GOT3 (cell line): Measurements from ENCODE around the gene OSBP2.

Experiments used
- DNase-seq: peaks from one replicate; lab custom pipeline; 2025; ENCODE audit warnings: mixed read lengths; lab: John Stamatoyannopoulos, UW

Gene OSBP2

DNA sequence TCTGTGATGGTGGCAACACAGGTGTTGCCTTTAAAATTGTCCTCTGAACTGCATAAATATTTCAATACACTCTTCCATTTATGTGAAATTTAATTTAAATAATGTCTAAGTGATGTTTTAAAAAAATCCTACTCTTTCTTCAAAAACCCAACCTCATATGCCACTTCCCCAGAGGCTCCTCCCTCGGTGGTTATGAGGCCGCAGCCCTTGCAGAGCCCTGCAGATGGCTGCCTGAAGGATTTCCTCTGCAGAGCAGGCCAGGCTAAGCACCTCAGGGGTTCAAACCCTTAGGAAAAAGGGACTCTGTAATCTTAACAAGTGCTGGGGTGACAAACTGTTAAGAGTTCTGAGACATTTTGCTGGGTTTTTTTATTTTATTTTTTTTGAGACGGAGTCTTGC lies 248.7 kb downstream of the OSBP2 start:
- DNase-seq = no peak

DNA sequence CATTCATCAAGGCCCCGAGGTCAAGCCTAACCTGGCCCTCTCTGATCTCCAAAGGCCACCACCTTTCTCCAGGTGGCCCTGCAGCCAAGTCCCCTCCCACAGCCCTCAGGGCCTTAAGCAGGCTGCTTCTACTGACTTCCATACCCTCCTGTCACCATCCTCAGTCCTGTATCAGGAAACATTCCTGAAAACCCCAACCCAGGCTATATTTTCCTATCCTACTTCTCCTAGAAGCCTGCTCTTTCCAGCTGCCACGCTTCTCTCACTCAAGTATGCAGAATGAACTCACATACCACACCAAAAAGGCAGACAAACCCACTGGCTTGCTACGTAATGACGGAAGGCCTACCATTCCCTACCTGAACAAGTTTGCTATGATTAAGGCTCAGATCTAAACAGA lies 250.3 kb downstream of the OSBP2 start:
- no peak for DNase-seq

DNA sequence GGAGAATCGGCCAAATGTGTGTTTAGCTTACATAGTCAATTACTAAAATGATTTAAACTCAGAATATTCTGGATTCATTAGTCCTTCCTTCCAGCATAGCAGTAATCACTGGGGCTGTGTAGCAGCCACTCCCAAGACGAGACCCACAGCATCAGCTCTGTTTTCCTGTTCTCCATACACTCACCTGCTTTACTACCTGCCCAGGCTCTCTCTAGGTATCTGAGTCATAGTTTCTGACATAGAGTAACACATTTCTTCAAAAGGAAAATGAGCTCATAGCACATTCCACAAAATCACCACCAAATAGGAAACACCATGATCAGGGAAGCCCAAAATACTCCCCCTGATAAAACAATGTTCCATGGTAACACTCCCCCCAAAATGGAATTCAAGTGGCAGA lies 251.0 kb downstream of the OSBP2 start:
- DNase-seq = no peak

DNA sequence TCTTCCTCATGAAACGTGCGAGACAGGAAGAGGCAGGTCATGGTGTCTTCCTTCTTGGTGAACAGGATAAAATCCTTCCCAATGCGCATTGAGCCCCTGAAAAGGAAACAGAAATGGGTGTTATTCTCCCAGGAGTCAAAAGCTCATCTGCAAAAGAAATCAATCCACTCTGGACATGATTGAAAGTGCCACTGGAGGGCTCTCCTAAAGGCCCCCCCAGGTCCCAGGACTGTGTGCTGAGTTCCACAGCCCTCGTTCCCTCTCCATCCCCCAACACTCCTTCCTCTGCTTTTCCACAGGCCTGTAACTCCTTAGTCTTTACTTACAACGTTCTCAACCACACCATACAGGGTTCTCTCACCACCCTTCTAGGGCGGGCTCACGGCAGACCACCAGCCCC lies 251.7 kb downstream of the OSBP2 start:
- DNase-seq = no peak

DNA sequence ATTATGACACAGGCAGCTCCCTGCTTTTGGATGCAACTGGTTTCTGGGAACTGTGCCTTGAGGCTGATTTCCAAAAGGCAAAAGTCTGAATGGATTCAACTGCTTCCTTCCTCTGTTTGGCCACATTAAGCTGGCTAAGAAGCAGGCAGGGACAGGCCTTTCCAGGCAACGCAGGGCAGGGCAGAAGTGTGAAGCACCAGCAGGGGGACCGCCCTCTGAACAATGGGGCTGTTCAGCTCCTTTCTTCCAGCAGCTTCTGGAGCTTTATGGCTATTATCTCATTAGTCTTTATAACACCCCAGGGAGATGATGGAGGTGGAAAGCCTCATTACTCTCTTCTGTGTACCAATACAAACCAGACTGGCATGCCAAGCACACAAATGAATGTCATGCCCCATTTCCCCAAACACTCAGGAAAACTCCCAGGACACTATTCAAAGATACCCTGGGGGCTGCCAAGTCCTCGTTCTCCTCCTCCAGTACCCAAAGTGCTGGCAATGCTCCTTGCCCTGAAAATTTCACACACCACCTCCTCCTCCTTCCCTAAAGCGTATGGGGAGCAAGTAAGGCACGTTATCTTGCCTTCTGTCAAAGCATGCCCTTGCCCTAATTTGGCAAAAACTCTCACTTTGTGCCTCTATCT lies 252.6 kb downstream of the OSBP2 start:
- no peak for DNase-seq

DNA sequence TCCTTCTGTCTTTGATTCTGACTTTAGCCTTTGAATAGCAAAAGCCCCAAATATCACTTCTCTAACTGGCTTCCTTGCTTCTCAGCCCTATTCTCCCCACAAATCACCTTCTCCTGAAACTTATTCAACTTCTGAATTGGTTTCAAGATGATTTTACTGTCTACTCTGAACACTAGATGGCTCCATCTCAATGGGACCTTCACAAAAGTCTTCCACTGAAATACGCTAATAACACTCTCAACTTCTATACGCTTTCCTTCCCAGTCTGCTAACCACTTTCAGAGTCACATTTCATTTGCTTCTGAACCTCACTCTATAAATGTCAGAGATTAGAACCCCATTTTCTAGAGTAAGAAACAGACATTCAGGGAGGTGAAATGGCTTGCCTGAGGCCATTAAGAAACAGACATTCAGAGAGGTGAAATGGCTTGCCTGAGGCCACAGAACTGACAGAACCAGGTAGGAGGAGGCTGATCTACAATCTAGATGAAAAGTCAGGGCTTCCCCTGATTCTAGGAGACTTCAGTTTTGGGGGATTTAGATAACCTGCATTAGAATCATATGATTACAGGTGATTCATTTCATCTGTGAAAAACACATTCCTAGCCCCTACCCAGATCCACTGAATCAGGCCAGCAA lies 253.3 kb downstream of the OSBP2 start:
- DNase-seq = no peak

DNA sequence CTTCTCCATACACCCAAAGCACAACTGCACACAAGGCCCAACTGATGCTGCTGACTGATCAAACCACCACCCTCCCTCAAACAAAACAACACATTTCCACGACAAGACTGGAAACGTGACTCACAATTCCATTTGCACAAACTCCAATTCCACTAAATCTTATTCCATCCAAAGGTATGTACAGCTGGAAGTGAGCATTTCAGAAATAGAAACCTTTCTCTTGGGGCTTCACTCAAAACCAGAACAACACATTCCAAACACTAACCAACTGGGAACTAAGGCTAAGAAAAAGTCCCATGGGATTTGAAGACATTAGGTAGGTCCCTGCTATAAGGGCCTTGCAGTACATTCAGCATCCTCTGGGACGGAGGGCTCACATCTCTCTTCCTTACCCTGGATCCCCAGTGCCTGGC lies 254.3 kb downstream of the OSBP2 start:
- no peak for DNase-seq

DNA sequence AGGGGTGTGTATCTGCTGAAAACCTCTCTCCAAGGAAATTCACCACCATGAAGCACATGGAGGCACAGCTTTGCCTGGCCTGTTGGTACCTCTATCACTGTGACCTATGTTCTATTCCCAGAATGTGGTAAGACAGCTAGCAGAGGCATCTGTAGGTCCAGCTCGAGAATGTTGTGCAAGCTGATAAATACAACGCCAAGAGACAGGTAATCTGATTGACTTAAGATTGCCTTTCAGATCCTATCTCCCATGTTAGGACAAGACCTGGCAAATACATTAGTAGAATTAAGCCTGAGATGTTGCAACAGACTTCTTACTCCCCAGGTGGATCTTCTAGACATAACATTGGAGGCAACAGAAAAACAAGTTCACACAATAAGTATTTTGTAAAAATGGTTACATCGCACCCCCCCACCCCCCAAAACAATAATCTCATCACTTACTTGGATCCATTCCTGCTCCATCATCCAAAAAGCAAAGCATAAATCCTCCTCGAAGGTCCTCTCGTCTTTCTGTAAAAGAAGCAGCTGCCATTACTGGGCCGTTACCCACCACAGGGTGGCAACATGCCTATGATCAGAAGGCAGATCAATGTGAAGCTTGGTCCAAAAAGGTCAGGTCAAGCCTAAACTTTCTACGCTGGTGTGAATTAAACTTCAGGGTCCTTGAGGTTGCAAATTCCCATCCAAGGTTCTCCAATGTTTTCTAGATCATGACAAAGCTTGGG lies 255.4 kb downstream of the OSBP2 start:
- DNase-seq = no peak

DNA sequence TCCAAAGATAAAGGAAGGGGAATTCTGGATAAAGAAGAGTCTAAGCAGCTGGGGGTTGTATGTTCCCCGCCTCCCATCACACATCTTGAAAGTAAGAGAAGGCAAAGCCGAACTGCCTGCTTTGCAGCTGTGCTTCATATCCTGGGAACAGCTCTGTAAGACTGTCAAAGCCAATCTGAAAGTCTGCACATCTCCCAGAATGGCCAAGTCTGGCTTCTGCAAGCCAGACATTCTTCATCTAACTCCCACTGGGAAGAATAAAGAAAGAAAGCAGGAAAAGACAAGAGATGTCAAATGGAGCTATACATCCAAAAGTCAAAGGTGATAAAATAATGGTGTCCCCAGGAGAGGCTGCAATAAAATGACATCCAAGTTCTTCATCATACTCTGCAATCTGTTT lies 258.5 kb downstream of the OSBP2 start:
- DNase-seq = no peak

DNA sequence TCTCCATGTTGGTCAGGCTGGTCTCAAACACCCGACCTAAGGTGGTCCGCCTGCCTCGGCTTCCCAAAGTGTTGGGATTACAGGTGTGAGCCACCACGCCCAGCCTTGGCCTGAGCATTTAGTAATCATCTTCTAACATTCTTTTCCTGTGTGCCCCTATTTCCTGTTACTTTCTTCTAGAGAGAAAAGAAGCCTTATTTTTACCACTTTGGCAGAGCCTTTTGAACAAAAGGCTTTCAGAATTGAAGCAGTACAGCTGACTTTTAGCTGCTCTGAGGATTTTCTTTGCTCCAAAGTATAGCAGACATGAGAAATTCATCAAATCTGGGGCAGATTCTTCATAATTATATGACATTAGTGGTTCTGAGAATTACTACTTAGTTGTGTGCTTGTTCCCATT lies 260.5 kb downstream of the OSBP2 start:
- no peak for DNase-seq
